ENCODE data around the gene CFAP119.

- TF ChIP-seq TAF1 (IDR thresholded peaks at IDR 0.05; ENCODE audit: borderline replicate concordance, low read depth, low read length) (no peak), EZH2phosphoT487 (IDR thresholded peaks at IDR 0.05; ENCODE audit: borderline replicate concordance, low read depth) (no peak), REST (IDR thresholded peaks at IDR 0.05; ENCODE audit: low read depth, low read length) (no peak), CHD2 (IDR thresholded peaks at IDR 0.05; ENCODE audit: low read length, partially characterized antibody) (no peak), POLR2AphosphoS5 (IDR thresholded peaks at IDR 0.05; ENCODE audit: low read depth, low read length) (no peak), FOXM1 (IDR thresholded peaks at IDR 0.05; ENCODE audit: low read depth) (no peak), CTCF (IDR thresholded peaks at IDR 0.05) (no peak), USF1 (IDR thresholded peaks at IDR 0.05; ENCODE audit: borderline replicate concordance, low read depth) (no peak), PBX3 (IDR thresholded peaks at IDR 0.05) (no peak), YY1 (IDR thresholded peaks at IDR 0.05; ENCODE audit: low read depth) (no peak), RCOR1 (IDR thresholded peaks at IDR 0.05; ENCODE audit: low read length) (no peak)
These were observed 18.7 kb upstream of the CFAP119 start for GRCh38 chr16:30780549-30780948.

Data from SK-N-SH (cell line).